HepG2 (cell line): ENCODE data around the gene SS18L1. TPM values are rescaled to one million over a fixed set of nuclear protein-coding genes. Genes with fewer than 3 reads are reported as not detected.
A peak's percentile ranks its signal among the peaks of the same experiment; 100 is the strongest.

Experiments
- AHDC1 ChIP-seq: sonication (generic); formaldehyde crosslinking; IDR thresholded peaks from 2 replicates; pipeline ENCODE4 v1.5.1; 2020; ENCODE audit warnings: mild to moderate bottlenecking, missing genetic modification reagents, borderline replicate concordance
- HMGXB3 ChIP-seq: sonication (generic); formaldehyde crosslinking; IDR thresholded peaks from 2 replicates; pipeline ENCODE4 v1.4.0; 2020; ENCODE audit warnings: missing genetic modification reagents, borderline replicate concordance
- MTA3 ChIP-seq: sonication (generic); formaldehyde crosslinking; IDR thresholded peaks from 2 replicates; pipeline ENCODE4 v1.4.0; 2020; ENCODE audit warnings: missing genetic modification reagents
- POLR2AphosphoS2 ChIP-seq: IDR thresholded peaks from 2 replicates; pipeline ENCODE4 v1.6.1; 2011; ENCODE audit warnings: low read depth, low read length, improper control_type of control experiment
- RCOR2 ChIP-seq: IDR thresholded peaks from 2 replicates; pipeline ENCODE4 v1.6.1; 2016; ENCODE audit warnings: missing biosample characterization, missing genetic modification reagents
- SKIL ChIP-seq: sonication (generic); formaldehyde crosslinking; IDR thresholded peaks from 2 replicates; pipeline ENCODE4 v1.8.0; 2022; ENCODE audit warnings: missing genetic modification reagents, mild to moderate bottlenecking, moderate library complexity, borderline replicate concordance
- TAF15 ChIP-seq: fragments of 200-400 bp; formaldehyde crosslinking; IDR thresholded peaks from one replicate; pipeline ENCODE4 v1.6.1; 2018; ENCODE audit warnings: mild to moderate bottlenecking, low read depth, low read length; ENCODE audit not compliant: poor library complexity, severe bottlenecking
- TARDBP ChIP-seq: sonication (generic); formaldehyde crosslinking; IDR thresholded peaks from 2 replicates; pipeline ENCODE4 v1.8.0; 2022; ENCODE audit warnings: mild to moderate bottlenecking, missing genetic modification reagents
- ZMYM4 ChIP-seq: sonication (generic); formaldehyde crosslinking; IDR thresholded peaks from 2 replicates; pipeline ENCODE4 v1.8.1; 2023; ENCODE audit warnings: mild to moderate bottlenecking, missing genetic modification reagents
- ZNF280B ChIP-seq: sonication (generic); formaldehyde crosslinking; IDR thresholded peaks from 2 replicates; pipeline ENCODE4 v1.5.0; 2020; ENCODE audit warnings: missing genetic modification reagents, mild to moderate bottlenecking, borderline replicate concordance
- ZNF331 ChIP-seq: sonication (generic); formaldehyde crosslinking; IDR thresholded peaks from 2 replicates; pipeline ENCODE4 v1.4.0; 2020; ENCODE audit warnings: missing genetic modification reagents
- ZNF589 ChIP-seq: sonication (generic); formaldehyde crosslinking; conservative IDR thresholded peaks from 2 replicates; pipeline ENCODE4 v1.8.0; 2022; ENCODE audit warnings: mild to moderate bottlenecking, moderate library complexity, missing genetic modification reagents
- ZNF790 ChIP-seq: sonication (generic); formaldehyde crosslinking; IDR thresholded peaks from 2 replicates; pipeline ENCODE4 v1.8.0; 2022; ENCODE audit warnings: missing genetic modification reagents, mild to moderate bottlenecking, borderline replicate concordance
- ZNF883 ChIP-seq: sonication (generic); formaldehyde crosslinking; IDR thresholded peaks from 2 replicates; pipeline ENCODE4 v1.5.1; 2020; ENCODE audit warnings: mild to moderate bottlenecking, missing genetic modification reagents; ENCODE audit errors: not compliant biosample characterization
- polyA plus RNA-seq, 8 experiments: library from polyadenylated mRNA; depleted of rRNA in 3 of 8; stranded (reverse) in 7 of 8; unstranded in 1 of 8; fragments of >200 nt; fragmentation: Illumina TruSeq in 4 of 8; extraction: Trizol in 4 of 8; gene quantifications; 2 replicates each; pipeline versions ENCODE4 v1.2.1 to v1.2.3, GENCODE V29; 2011 to 2016; ENCODE audit warnings: low read depth in 4 of 8, missing spikeins in 1 of 8, mixed read lengths in 1 of 8; ENCODE audit not compliant: insufficient read depth in 1 of 8
- total RNA-seq, 5 experiments: library from RNA; depleted of rRNA; stranded (reverse); fragments of >200 nt; fragmentation: Illumina TruSeq; extraction: Trizol; gene quantifications; 2 replicates each; pipeline ENCODE4 v1.2.3, GENCODE V29; 2016; ENCODE audit warnings: low read depth in 1 of 5

SS18L1 gene
- total and polyA plus RNA-seq, 2 of the 13 experiments (the other 11 are each of a cell fraction or from before 2014, with no cell fraction given): 17.8 to 27.6 TPM

- TF ChIP-seq SKIL (CRISPR knock-in tag): no peak
- TF ChIP-seq AHDC1 (CRISPR knock-in tag): no peak
- peak; percentile 60; the same call in 1 of the 2 replicates for TF ChIP-seq TARDBP (CRISPR knock-in tag)
- TF ChIP-seq ZNF790 (CRISPR knock-in tag): peak; percentile 73; the same call in 1 of the 2 replicates
- TF ChIP-seq ZNF589: no peak
- TF ChIP-seq ZMYM4 (CRISPR knock-in tag): no peak
- TF ChIP-seq POLR2AphosphoS2: no peak
- no peak; the same call in 1 of the 2 replicates for TF ChIP-seq HMGXB3
- no peak for TF ChIP-seq MTA3
- TF ChIP-seq RCOR2: no peak
- TF ChIP-seq TAF15: no peak
- no peak for TF ChIP-seq ZNF883
- peak; percentile 46 for TF ChIP-seq ZNF331 (CRISPR knock-in tag)
- TF ChIP-seq ZNF280B (CRISPR knock-in tag): peak; percentile 38; the same call in 1 of the 2 replicates
Measured at GRCh38 chr20:62119591-62120364, 23.8 kb upstream of the SS18L1 start (continued).
